ENCODE data around the gene PHC3.

Gene PHC3

DNA sequence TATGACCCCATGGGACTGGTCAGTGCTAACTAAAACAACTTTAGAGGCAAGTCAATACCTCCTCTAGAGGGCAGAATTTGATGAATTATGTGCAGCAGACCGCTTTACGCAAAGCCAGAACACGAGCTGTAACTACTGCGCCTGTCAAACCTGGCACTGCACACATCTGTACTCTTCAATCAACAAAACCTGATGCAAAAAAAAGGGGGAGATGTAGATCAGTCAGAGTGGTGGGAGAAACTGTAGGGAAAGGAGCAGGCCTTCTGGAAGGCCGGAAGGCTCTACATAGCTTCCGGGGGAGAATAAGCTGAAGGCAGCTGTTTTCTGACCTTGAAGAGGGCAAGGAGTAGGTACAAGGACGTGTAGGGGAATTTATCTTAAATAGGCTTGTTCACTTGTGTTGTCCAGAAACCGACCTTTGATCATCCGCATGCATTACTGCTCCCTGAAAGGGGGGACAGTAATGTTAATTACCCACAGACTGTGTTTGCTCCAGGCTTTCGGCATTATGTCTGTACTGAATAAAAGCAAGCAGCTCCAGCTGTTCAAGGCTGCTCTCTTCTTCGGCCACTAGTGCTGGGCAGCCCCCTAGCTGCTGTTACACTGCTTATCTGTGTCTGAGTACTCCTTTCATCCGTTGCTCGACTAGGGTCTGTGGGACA is 102.8 kb downstream of the PHC3 start:
- DNase-seq (ENCODE audit: extremely low read depth, low read depth), result no peak
- TF ChIP-seq, protein P1, sequence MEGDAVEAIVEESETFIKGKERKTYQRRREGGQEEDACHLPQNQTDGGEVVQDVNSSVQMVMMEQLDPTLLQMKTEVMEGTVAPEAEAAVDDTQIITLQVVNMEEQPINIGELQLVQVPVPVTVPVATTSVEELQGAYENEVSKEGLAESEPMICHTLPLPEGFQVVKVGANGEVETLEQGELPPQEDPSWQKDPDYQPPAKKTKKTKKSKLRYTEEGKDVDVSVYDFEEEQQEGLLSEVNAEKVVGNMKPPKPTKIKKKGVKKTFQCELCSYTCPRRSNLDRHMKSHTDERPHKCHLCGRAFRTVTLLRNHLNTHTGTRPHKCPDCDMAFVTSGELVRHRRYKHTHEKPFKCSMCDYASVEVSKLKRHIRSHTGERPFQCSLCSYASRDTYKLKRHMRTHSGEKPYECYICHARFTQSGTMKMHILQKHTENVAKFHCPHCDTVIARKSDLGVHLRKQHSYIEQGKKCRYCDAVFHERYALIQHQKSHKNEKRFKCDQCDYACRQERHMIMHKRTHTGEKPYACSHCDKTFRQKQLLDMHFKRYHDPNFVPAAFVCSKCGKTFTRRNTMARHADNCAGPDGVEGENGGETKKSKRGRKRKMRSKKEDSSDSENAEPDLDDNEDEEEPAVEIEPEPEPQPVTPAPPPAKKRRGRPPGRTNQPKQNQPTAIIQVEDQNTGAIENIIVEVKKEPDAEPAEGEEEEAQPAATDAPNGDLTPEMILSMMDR (IDR thresholded peaks at IDR 0.05; ENCODE audit: low read depth, low read length), result no peak; the same call in 1 of the 2 replicates

DNA sequence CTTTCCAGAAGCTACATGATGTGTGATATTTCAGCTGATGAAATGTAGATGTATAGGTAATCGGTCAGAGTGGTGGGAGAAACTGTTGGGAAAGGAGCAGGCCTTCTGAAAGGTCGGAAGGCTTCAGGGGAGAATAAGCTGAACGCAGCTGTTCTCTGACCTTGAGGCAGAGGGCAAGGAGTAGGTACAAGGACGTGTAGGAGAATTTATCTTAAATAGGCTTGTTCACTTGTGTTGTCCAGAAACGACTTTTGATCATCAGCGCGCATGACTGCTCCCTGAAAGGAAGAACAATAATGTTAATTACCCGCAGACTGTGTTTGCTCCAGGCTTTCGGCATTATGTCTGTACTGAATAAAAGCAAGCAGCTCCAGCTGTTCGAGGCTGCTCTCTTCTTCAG is 104.2 kb downstream of the PHC3 start:
- DNase-seq (ENCODE audit: extremely low read depth, low read depth), result no peak
- TF ChIP-seq, protein P1 (IDR thresholded peaks at IDR 0.05; ENCODE audit: low read depth, low read length), result no peak

DNA sequence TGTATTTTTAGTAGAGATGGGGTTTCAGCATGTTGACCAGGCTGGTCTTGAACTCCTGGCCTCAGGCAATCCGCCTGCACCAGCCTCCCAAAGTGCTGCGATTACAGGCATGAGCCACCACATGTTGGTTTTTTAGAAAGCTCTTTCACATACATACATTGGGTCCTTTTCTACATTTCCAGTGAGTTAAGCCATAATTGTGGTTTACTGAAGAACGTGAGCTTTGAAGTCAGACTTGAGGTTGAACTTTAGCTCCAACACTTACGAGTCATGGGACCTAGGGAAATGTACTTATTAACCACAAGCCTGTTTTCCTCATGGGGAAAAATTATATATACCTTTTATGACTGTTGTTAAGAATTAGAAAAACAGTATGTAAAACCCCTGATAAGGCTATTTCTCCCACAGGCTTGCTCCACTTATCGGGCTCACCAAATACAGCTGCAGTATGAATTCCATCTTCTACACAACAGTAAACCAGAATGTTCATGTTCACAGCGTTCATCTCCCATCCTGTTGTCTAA is 104.8 kb downstream of the PHC3 start:
- TF ChIP-seq, protein P1 (IDR thresholded peaks at IDR 0.05; ENCODE audit: low read depth, low read length), result no peak
- no peak for DNase-seq (ENCODE audit: extremely low read depth, low read depth)

DNA sequence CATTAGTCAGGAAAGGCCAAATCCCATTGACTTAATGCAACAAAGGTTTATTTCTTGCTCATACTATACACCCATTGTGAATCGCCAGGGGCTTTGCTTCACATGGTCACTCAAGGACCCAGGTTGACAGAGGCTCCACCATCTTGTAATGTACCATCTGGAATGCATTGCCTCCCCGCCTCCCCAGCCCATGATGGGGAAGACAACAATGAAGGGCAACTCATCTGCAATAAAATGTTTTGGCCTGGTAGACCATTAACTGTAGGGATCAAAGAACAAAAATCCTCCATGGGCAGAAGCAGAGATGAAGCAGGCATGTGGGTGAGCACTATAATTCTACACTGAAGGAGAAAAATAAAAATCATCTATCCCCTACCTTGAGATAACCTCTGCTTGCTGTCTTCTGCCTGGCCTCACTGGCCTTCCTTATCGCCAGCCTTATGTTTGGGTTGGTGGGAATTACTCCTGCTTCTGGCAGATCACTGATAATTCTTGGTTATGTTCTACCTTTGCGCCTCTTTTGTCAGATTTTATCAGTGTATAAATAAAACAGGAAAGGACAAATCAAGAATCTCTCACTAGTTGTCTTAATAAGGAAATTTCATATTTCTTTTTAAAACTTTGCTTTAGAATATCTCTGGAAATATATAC is 106.0 kb downstream of the PHC3 start:
- TF ChIP-seq, protein P1 (IDR thresholded peaks at IDR 0.05; ENCODE audit: low read depth, low read length), result no peak
- no peak for DNase-seq (ENCODE audit: extremely low read depth, low read depth)

DNA sequence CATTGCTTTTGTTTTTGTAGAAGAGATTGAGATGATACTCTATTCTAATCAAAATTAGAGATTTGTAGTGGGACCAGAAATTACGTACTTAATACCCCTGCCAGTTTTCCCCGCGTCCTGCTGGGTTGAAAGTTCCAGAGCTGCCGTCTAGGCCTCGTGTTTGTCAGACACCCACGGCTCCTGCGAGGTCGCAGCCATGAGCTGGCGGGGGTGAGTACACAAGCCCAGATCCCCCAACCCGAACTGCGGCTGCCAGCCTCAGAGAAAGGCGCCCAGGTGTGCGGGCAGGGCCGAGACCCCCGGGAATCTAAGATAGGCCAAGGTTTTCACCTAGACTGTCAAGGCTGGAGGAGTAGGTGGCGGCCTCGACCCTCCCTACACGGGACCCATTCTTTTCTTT is 117.4 kb downstream of the PHC3 start:
- DNase-seq (ENCODE audit: extremely low read depth, low read depth), result no peak
- TF ChIP-seq, protein P1 (IDR thresholded peaks at IDR 0.05; ENCODE audit: low read depth, low read length), result no peak

DNA sequence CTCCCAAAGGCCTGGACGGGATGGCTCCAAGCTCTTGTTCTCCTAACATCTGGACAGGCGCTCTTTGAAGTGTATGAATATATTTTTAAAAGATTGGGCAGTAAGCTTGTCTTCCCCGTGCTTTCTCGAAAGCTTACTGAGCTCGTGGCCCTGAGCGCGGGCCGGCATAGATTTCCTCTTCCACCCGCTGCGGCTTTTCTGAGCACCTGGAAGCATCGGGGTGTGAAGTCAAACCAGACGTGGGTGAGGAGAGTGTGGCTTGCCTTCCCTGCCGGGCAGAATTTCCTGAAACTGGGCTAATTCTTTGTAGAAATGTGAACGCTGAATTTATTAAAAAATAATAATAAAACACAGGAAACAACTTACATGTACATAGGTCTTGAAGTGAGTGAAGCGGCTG is 117.8 kb downstream of the PHC3 start:
- no peak for DNase-seq (ENCODE audit: extremely low read depth, low read depth)
- TF ChIP-seq, protein P1 (IDR thresholded peaks at IDR 0.05; ENCODE audit: low read depth, low read length), result no peak

DNA sequence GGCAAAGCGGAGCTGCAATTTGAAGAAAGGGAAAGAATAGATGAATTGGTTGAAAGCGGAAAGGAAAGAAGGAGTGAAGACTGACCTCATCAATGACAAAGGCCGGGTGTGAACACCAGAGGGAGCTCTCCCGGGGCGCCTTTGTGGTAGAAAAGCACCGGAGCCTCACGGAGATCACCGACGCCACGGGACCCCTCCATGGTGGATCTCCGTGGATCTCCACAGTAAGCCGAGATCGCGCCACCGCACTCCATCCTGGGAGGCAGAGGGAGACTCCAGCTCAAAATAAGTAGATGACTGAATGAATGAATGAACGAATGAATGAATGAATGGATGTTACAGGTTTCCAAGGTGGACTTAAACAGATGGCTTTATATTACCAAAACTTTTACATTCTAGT is 118.8 kb downstream of the PHC3 start:
- no peak for DNase-seq (ENCODE audit: extremely low read depth, low read depth)
- TF ChIP-seq, protein P1 (IDR thresholded peaks at IDR 0.05; ENCODE audit: low read depth, low read length), result no peak

Measured in AG09319 (cell line).